ENCODE measurements around the gene NDUFAF2.
"Not testable (repeated sequence)": the region's sequence is repeated elsewhere in the genome, so short reads cannot be mapped to it uniquely, and the experiment has no call there.

Gene NDUFAF2

GRCh38 chr5:60944904-60945812, at the start of gene NDUFAF2, which contains the start of gene ERCC8:
NDUFAF2 (plus strand) TSS chr5:60945205; CDS start chr5:60945256, 51 bp downstream.
ERCC8 (minus strand) TSS chr5:60945070; CDS start chr5:60945008, 62 bp downstream.
- peak; percentile 77 for DNase-seq (ENCODE audit: low read depth)

GRCh38 chr5:60896991-60897390, 48.0 kb upstream of the NDUFAF2 start:
- DNase-seq (ENCODE audit: low read depth): no peak

- DNase-seq (ENCODE audit: low read depth): no peak
These were observed 41.6 kb upstream of the NDUFAF2 start for GRCh38 chr5:60903356-60903755.

GRCh38 chr5:60916646-60917045, 28.4 kb upstream of the NDUFAF2 start:
- no peak for DNase-seq (ENCODE audit: low read depth)

- no peak for DNase-seq (ENCODE audit: low read depth)
These were observed 26.5 kb upstream of the NDUFAF2 start for GRCh38 chr5:60918466-60918865.

- DNase-seq (ENCODE audit: low read depth): no peak
These were observed 17.6 kb upstream of the NDUFAF2 start for GRCh38 chr5:60927450-60927849.

- no peak for DNase-seq (ENCODE audit: low read depth)
These were observed 16.0 kb upstream of the NDUFAF2 start for GRCh38 chr5:60929024-60929423.

- no peak for DNase-seq (ENCODE audit: low read depth)
These were observed 1.4 kb upstream of the NDUFAF2 start for GRCh38 chr5:60943624-60944023.

- DNase-seq (ENCODE audit: low read depth): no peak
These were observed 795 bp downstream of the NDUFAF2 start for GRCh38 chr5:60945813-60946187.

- no peak for DNase-seq (ENCODE audit: low read depth)
These were observed 3.7 kb downstream of the NDUFAF2 start for GRCh38 chr5:60948738-60949137.

GRCh38 chr5:60955239-60955638, 10.2 kb downstream of the NDUFAF2 start:
- no peak for DNase-seq (ENCODE audit: low read depth)

GRCh38 chr5:60958088-60958487, 13.1 kb downstream of the NDUFAF2 start:
- no peak for DNase-seq (ENCODE audit: low read depth)

- no peak for DNase-seq (ENCODE audit: low read depth)
These were observed 13.7 kb downstream of the NDUFAF2 start for GRCh38 chr5:60958712-60959111.

- DNase-seq (ENCODE audit: low read depth): no peak
These were observed 14.2 kb downstream of the NDUFAF2 start for GRCh38 chr5:60959156-60959555.

GRCh38 chr5:60960591-60960990, 15.6 kb downstream of the NDUFAF2 start:
- no peak for DNase-seq (ENCODE audit: low read depth)

GRCh38 chr5:60961685-60962084, 16.7 kb downstream of the NDUFAF2 start:
- no peak for DNase-seq (ENCODE audit: low read depth)

- peak; percentile 11 for DNase-seq (ENCODE audit: low read depth)
These were observed 27.2 kb downstream of the NDUFAF2 start for GRCh38 chr5:60972231-60972630.

GRCh38 chr5:60977956-60978737, 33.1 kb downstream of the NDUFAF2 start:
- no peak for DNase-seq (ENCODE audit: low read depth)

GRCh38 chr5:60978968-60979367, 34.0 kb downstream of the NDUFAF2 start:
- no peak for DNase-seq (ENCODE audit: low read depth)

- DNase-seq (ENCODE audit: low read depth): no peak
These were observed 35.5 kb downstream of the NDUFAF2 start for GRCh38 chr5:60980511-60980910.

- DNase-seq (ENCODE audit: low read depth): not testable (repeated sequence)
These were observed 37.1 kb downstream of the NDUFAF2 start for GRCh38 chr5:60982127-60982526.

- DNase-seq (ENCODE audit: low read depth): no peak
These were observed 44.8 kb downstream of the NDUFAF2 start for GRCh38 chr5:60989790-60990189.

- DNase-seq (ENCODE audit: low read depth): no peak
These were observed 47.9 kb downstream of the NDUFAF2 start for GRCh38 chr5:60992871-60993270.
